GM18868 (cell line): ENCODE data around the gene SLC12A3.
"Not testable (repeated sequence)": the region's sequence is repeated elsewhere in the genome, so short reads cannot be mapped to it uniquely, and the experiment has no call there.

Source experiments
- ATAC-seq: cut with Tn5 transposase; IDR thresholded peaks from one replicate; pipeline ENCODE4 v1.9.1; 2021; ENCODE audit warnings: mild to moderate bottlenecking, moderate library complexity; ENCODE audit not compliant: unreplicated experiment

Gene SLC12A3

GRCh38 chr16:56866955-56867830 lies 2.2 kb downstream of the SLC12A3 start:
- no peak for ATAC-seq

GRCh38 chr16:56868175-56868574 lies 3.2 kb downstream of the SLC12A3 start:
- ATAC-seq: no peak

- not testable (repeated sequence) for ATAC-seq
Observed at GRCh38 chr16:56868766-56869165, 3.8 kb downstream of the SLC12A3 start.

- ATAC-seq: no peak
Observed at GRCh38 chr16:56869513-56870275, 4.7 kb downstream of the SLC12A3 start.

- ATAC-seq: no peak
Observed at GRCh38 chr16:56870276-56870888, 5.4 kb downstream of the SLC12A3 start.

- peak; percentile 55 for ATAC-seq
Observed at GRCh38 chr16:56871172-56871593, 6.2 kb downstream of the SLC12A3 start.

- ATAC-seq: no peak
Observed at GRCh38 chr16:56872863-56873391, 7.9 kb downstream of the SLC12A3 start.

- ATAC-seq: no peak
Observed at GRCh38 chr16:56874800-56875199, 9.8 kb downstream of the SLC12A3 start.

- ATAC-seq: no peak
Observed at GRCh38 chr16:56876048-56876447, 11.0 kb downstream of the SLC12A3 start.

GRCh38 chr16:56877486-56878182 lies 12.6 kb downstream of the SLC12A3 start:
- no peak for ATAC-seq

GRCh38 chr16:56878282-56878854 lies 13.4 kb downstream of the SLC12A3 start:
- ATAC-seq: no peak

GRCh38 chr16:56879276-56879675 lies 14.3 kb downstream of the SLC12A3 start:
- ATAC-seq: no peak

GRCh38 chr16:56880176-56880575 lies 15.2 kb downstream of the SLC12A3 start:
- ATAC-seq: no peak

GRCh38 chr16:56880685-56881084 lies 15.7 kb downstream of the SLC12A3 start:
- ATAC-seq: no peak

GRCh38 chr16:56882077-56882800 lies 17.2 kb downstream of the SLC12A3 start:
- no peak for ATAC-seq

GRCh38 chr16:56883586-56883985 lies 18.6 kb downstream of the SLC12A3 start:
- no peak for ATAC-seq

GRCh38 chr16:56884026-56884582 lies 19.1 kb downstream of the SLC12A3 start:
- ATAC-seq: no peak

- not testable (repeated sequence) for ATAC-seq
Observed at GRCh38 chr16:56884929-56885328, 19.9 kb downstream of the SLC12A3 start.

GRCh38 chr16:56885446-56886162 lies 20.6 kb downstream of the SLC12A3 start:
- ATAC-seq: no peak
